Mucosa of rectum (tissue), 2 donors: Measurements from ENCODE around the gene ELMOD2.

ENCODE experiments used
- H3K27ac ChIP-seq, 2 donors: one replicate each; pipeline ENCODE4 v1.7.0; 2013; ENCODE audit warnings: inconsistent platforms in 2 of 2, low read depth in 2 of 2, low read length in 2 of 2
- H3K27me3 ChIP-seq, 2 donors: one replicate each; pipeline ENCODE4 v1.7.0; 2013; ENCODE audit warnings: low read length in 2 of 2; ENCODE audit not compliant: control insufficient read depth in 2 of 2, insufficient read depth in 2 of 2
- H3K36me3 ChIP-seq, 2 donors: one replicate each; pipeline ENCODE4 v1.7.0; 2013; ENCODE audit warnings: low read length in 2 of 2; ENCODE audit not compliant: control insufficient read depth in 2 of 2, insufficient read depth in 2 of 2
- H3K4me1 ChIP-seq, 2 donors: one replicate each; pipeline ENCODE4 v1.7.0; 2013; ENCODE audit warnings: low read length in 2 of 2, mild to moderate bottlenecking in 1 of 2; ENCODE audit not compliant: control insufficient read depth in 2 of 2, insufficient read depth in 2 of 2
- H3K4me3 ChIP-seq, 2 donors: one replicate each; pipeline ENCODE4 v1.7.0; 2013; ENCODE audit warnings: low read length in 2 of 2
- H3K9ac ChIP-seq, 2 donors: one replicate each; pipeline ENCODE4 v1.7.0; 2013; ENCODE audit warnings: low read length in 2 of 2, low read depth in 1 of 2, mild to moderate bottlenecking in 1 of 2
- H3K9me3 ChIP-seq, 2 donors: one replicate each; pipeline ENCODE4 v1.7.0; 2013; ENCODE audit warnings: low read length in 2 of 2; ENCODE audit not compliant: control insufficient read depth in 2 of 2
- donor health status: healthy.
- donor health status: Normal muscosa, but diverticular disease.

Gene ELMOD2

DNA sequence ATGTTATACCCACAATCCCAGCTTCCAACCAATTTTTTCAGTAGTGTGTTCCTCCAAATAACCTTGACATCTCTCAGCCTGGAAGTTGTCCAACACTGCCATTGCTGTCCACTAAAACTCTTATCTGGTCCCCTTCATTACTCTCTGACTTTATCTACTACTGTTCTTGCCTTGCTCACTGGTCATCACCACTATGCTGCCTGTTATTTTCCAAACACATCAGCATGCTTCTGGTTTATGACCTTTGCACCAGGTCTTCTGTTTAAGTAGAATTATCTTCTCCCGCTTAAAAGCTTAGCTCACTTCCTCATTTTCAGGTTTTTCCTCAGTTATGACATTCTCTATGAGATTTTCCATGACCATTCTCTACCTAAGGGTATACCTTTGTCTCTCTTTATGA is 5.5 kb downstream of the ELMOD2 start:
- Histone ChIP-seq H3K27me3 (no peaks in the 10 kb centered on the region), H3K9me3 (no peaks in the 10 kb centered on the region), H3K27ac (no peak overlapping the region), H3K9ac (no peak overlapping the region), H3K36me3 (peaks cover 0 to 7% of the 10 kb centered on the region in 2 donors), H3K4me3 (no peak overlapping the region), H3K4me1 (peaks cover 5 to 6% of the 10 kb centered on the region in 2 donors)

DNA sequence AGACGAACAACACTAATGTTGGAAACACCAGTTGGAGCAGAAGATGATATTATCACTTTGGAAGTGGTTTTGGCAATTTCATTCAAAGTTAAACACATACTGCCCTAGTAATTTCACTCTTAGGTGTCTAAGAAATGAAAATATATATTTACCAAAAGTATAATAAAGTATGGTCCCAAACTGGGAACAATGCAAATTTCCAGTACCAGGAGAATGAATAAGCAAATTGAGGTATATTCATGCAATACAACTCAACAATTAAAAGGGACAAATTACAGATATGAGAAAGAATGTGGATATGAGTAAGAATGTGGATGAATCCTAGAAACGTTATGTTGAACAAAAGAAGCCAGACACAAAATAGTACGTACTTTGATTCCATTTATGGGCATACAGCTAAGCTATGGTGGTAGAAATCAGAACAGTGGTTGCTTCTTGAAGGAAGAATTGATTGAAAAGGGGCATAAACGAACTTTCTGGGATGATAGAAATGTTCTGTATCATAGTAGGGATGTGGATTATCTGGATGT is 10.0 kb downstream of the ELMOD2 start:
- Histone ChIP-seq H3K27me3 (no peaks in the 10 kb centered on the region), H3K9me3 (no peaks in the 10 kb centered on the region), H3K4me1 (no peaks in the 10 kb centered on the region), H3K4me3 (no peak overlapping the region), H3K27ac (no peak overlapping the region), H3K9ac (no peak overlapping the region), H3K36me3 (peaks cover 5 to 12% of the 10 kb centered on the region in 2 donors)

DNA sequence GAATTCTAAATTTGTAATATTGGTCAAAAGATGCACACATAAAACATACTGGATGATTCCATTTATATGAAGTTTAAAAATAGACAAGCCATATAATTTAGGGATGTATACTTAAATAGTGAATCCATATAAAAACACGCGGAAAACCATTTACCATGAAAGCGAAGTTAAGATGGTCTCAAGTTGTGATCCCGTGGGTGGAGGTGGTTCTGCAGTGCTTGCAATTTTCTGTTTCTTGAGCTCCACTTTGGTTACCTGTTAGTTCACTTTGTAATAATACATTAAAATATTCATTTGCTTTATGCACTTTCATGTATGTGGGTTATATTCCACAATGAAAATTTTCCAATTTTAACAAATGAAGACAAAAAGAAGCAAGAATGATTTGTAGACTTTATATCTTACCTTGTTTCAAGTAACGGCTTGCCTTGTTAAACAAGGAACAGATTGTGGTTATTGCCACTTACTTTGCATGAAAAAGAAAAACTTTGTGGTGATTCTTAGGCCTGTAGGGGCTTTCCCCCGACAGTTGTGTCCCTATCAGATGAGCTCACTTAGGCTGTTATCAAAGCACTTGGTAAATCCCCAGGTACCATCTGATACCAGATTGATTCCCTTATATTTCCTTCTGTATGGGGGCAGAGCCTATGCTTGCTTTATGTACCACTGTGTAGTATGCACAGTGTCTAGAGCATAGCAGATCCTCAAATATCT is 32.6 kb downstream of the ELMOD2 start:
- Histone ChIP-seq H3K27me3 (no peaks in the 10 kb centered on the region), H3K4me1 (no peaks in the 10 kb centered on the region), H3K9me3 (no peaks in the 10 kb centered on the region), H3K9ac (no peak overlapping the region), H3K4me3 (no peak overlapping the region), H3K27ac (no peak overlapping the region), H3K36me3 (peaks cover 0 to 3% of the 10 kb centered on the region in 2 donors)

DNA sequence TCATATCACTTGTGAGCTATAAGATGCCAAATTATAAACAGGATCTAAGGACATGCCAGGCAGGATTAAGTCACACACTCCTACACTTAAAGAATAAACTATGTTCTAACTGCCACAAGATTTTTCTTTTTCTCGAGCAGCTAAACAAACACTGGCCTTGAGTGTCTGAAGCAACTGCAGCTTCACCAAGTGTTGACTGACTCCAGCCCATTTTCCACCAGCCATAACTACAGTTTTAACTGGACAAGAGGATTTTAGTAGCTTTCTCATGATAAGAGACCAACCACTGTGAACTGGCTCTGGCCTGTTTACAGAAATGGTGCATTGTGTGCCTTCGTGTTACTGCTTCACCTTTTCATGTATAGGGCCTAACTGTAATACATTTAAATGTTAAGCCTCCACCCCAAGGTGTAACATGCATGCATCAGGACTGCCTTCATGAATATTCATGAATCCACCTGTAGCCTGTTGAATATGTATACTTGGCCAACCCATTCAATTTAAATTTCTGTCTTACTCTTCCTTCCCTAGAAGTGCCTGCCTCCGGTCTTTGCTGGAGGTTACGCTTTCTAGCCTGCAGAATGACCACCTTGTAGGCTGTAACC is 34.0 kb downstream of the ELMOD2 start:
- Histone ChIP-seq H3K4me1 (no peaks in the 10 kb centered on the region), H3K36me3 (no peaks in the 10 kb centered on the region), H3K4me3 (no peak overlapping the region), H3K27me3 (no peaks in the 10 kb centered on the region), H3K9me3 (no peaks in the 10 kb centered on the region), H3K27ac (no peak overlapping the region), H3K9ac (no peak overlapping the region)

DNA sequence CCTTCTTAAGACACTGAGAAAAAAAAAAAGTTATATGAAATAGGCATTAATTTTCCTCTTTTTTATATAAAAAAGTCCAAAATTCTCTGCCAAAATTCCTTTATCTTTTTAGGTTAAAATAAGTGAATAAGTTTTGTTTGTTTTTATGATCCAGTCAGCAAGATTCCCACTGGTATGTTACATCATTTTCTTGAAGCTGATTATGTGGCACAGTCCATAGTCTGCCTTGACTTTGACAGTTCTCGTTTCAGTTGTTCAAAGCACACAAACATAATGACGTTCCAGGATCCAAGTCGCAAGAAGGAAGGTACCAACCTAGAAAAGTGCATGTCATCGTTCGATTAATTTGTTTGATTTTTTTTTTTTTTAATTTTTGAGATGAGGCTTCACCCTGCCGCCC is 35.7 kb downstream of the ELMOD2 start:
- no peaks in the 10 kb centered on the region for H3K36me3 ChIP-seq
- H3K27ac ChIP-seq: no peak overlapping the region
- H3K4me1 ChIP-seq: no peaks in the 10 kb centered on the region
- H3K27me3 ChIP-seq: no peaks in the 10 kb centered on the region
- H3K9me3 ChIP-seq: no peaks in the 10 kb centered on the region
- H3K4me3 ChIP-seq: no peak overlapping the region
- H3K9ac ChIP-seq: no peak overlapping the region

DNA sequence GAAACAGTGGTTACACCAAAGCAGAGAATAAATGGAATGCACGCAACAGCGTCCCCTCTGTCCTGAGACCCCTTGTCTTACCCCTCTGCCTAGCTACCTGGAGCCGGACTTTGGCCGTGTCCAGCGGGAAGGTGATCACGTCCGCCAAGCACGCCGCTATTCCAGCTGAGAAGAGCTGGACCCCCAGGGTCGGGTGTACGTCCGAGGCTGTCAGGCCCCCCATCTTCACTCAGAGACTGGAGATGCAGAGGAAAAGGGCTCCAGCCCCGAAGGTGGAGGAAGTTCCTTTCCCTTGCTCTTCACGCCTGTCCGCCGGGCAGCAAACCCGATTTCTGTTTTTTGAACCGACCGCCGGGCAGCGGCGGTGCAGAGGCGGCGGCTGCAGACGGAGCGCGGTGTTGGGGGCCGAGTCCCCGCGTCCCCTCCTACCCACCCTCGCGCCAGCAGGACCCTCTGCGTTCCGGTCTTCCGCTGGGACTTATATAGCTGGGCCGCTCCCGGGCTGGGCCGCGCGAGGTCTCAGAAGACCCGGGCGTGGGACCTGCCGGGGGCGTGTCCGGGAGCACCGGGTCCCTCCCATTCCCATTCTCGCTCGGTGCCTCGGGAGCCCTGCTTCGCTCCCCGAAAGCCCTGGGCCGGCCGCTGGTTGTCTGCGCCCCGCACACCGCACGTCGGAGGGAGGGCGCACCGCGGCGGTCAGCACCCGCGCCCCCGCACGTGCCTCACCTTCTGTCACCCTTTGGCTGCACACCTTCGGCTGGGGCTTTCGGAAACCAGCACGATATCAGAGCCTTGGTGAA is 44.7 kb downstream of the ELMOD2 start, which contains the start of gene UCP1:
Gene UCP1, minus strand, starts transcription at position 455 of the 800 bp plus-strand sequence. Its CDS starts 232 bp downstream, at position 223.
- Histone ChIP-seq H3K4me1 (peaks cover 9 to 11% of the 10 kb centered on the region in 2 donors), H3K27ac (no peak within 1 kb of the TSS), H3K27me3 (peaks cover 41 to 55% of the 10 kb centered on the region in 2 donors), H3K9ac (no peak within 1 kb of the TSS), H3K9me3 (no peaks in the 10 kb centered on the region), H3K36me3 (no peaks in the 10 kb centered on the region), H3K4me3 (peak within 1 kb of the TSS; percentile 20 to 53)

DNA sequence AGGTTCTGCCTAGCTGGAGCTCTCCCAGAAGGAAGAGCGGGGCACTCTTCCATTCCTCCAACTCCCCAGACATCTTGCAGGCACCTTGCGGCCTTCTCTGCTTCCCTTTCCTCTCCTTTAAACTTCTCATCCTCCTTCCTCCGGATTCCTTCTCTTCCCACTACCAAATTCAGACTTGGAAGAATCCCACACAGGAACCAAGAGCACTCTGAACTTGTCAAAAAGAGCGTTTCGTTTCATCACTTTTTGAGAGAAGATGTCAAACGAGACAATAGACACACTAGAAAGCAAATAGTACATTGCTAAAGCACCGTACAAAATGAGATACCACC is 45.3 kb downstream of the ELMOD2 start:
- peaks cover 9 to 11% of the 10 kb centered on the region in 2 donors for H3K4me1 ChIP-seq
- H3K36me3 ChIP-seq: no peaks in the 10 kb centered on the region
- H3K9me3 ChIP-seq: no peaks in the 10 kb centered on the region
- H3K27me3 ChIP-seq: peaks cover 41 to 55% of the 10 kb centered on the region in 2 donors
- no peak overlapping the region for H3K9ac ChIP-seq
- no peak overlapping the region for H3K27ac ChIP-seq
- peak overlapping the region; percentile 20 to 42 for H3K4me3 ChIP-seq

DNA sequence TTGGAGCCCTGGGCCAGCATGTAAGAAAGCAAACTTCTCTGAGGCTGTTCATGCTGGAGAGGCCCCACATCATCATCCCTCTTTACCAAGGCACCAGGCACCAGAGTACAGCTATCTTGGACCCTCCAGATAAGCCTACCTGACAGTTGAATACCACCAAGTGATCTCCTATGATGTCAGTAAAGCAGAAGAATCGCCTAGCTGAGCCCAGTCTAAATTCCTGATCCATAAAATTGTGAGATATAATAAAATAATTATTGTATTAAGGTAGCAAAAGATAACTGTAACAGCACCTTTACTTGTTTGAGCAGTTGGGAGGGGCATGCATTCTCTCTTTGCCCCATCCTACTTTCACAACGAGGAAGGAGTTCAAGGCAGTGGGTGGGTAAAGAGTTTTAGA is 47.7 kb downstream of the ELMOD2 start:
- Histone ChIP-seq H3K36me3 (no peaks in the 10 kb centered on the region), H3K4me3 (no peak overlapping the region), H3K9me3 (no peaks in the 10 kb centered on the region), H3K27ac (no peak overlapping the region), H3K27me3 (peaks cover 44 to 49% of the 10 kb centered on the region in 2 donors), H3K9ac (no peak overlapping the region), H3K4me1 (peaks cover 9 to 11% of the 10 kb centered on the region in 2 donors)

DNA sequence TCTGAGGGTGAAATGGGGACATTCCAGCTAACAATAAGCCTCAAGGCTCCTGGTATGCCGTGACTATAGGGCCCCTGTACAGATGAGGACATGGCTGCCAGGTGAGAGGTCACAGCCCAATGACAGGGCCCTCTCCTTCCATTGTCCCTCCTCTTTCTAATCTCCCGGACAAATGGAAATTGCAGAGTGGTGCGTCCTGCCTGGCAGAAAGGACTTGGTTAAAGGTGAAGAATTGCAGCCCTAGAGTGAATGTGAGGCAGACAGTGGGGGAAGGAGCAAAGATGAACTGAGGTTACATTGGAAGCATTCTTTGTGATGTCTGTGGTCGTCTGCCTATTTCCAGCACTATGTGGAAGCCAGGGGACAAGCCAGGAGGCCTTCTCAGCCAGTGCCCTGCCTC is 51.5 kb downstream of the ELMOD2 start:
- H3K4me1 ChIP-seq: no peaks in the 10 kb centered on the region
- H3K4me3 ChIP-seq: no peak overlapping the region
- H3K27ac ChIP-seq: no peak overlapping the region
- no peak overlapping the region for H3K9ac ChIP-seq
- H3K36me3 ChIP-seq: no peaks in the 10 kb centered on the region
- H3K27me3 ChIP-seq: peaks cover 22 to 37% of the 10 kb centered on the region in 2 donors
- no peaks in the 10 kb centered on the region for H3K9me3 ChIP-seq

DNA sequence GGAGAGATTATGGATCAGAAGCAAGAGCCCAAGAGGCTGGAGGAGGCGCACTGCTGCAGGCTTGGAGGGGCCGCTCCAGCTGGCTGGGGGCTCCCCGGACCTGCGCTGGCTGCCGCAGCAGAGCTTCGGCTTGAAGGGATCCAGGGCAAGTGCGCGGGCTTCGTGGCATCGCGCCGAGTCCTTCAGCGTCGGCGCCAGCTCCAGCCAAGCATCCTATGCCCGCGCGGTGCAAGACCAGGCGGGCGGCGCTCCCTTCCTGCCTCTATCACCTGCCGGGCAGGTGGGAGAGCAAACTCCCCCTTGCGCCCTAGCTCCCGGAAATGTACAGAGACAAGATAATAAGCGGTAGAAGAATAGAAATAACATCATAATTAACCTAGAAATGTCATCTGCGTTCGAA is 55.3 kb downstream of the ELMOD2 start:
- peaks cover 15 to 33% of the 10 kb centered on the region in 2 donors for H3K27me3 ChIP-seq
- no peaks in the 10 kb centered on the region for H3K9me3 ChIP-seq
- H3K4me1 ChIP-seq: no peaks in the 10 kb centered on the region
- H3K27ac ChIP-seq: no peak overlapping the region
- H3K4me3 ChIP-seq: no peak overlapping the region
- no peaks in the 10 kb centered on the region for H3K36me3 ChIP-seq
- no peak overlapping the region for H3K9ac ChIP-seq
